ENCODE results near the gene CACNA1C.

The CACNA1C gene

GRCh38 chr12:2142068-2142467 lies 89.3 kb downstream of the CACNA1C start:
- DNase-seq: no peak

DNA sequence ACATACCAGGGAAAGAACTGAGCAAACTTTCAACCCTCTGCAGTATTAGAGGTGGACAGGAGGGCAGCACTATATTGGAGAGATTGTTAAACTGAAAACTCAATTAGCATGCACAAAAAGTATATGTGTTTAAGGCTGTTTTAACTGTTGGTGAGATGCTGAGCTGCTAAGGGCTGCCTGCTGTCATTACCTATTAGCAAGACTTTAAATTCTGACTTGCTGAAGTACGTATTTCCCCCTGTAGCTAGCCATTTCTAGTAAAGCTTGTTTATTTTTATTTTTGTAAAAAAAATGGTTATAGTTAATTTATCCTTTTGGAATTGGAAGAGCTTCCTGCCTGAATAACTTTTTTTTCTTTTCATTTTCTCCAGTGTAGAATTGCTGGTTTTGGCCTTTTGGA lies 92.2 kb downstream of the CACNA1C start:
- no peak for DNase-seq

DNA sequence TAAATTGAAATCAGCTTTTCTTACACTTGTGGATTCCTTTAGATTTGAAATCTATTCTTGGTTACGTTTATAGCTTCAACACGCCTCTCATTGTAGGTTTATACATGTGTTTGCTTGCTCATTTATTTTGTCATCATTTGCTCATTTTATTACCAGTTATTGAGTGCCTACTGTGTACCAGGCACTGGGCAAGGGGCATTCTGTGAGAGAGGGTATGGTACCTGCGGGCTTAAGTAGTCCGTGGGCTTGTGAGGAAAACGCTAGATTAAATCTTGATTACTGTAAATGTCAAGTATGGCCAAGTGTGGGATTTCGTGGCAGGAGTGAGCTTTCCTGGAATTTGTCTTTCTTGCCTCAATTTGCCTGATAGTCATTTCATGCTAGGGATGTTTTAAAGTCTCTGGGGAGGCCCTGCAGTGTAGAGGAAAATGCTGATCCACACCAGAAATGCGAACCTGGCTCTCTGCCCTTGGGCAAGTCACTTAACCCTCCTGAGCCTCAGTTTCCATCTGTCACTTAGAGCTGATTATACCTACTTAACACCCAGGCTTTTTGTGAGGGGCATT lies 92.7 kb downstream of the CACNA1C start:
- no peak for DNase-seq

- no peak for DNase-seq
Measured at GRCh38 chr12:2147335-2147734, 94.5 kb downstream of the CACNA1C start.

GRCh38 chr12:2149091-2149490 lies 96.3 kb downstream of the CACNA1C start:
- DNase-seq: no peak

GRCh38 chr12:2150833-2151232 lies 98.0 kb downstream of the CACNA1C start:
- no peak for DNase-seq

DNA sequence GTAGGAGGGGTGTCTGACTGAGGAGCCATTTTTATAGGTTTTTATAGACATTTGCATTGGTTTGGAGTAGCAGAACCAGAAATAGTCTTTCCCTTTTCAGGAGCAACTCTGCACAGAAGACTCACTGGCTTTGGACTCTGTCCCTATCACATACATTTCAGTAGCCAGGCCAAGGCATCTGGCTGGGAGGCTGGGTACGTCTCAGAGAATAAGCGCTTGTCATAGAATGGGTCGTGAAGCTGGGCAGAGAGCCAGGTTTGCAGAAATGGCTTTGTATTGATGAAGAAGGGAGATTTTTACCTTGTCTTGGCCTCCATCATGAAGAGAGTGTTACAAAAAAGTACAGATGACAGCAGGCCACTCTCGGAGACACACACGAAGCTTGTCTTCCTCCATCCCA lies 98.6 kb downstream of the CACNA1C start:
- no peak for DNase-seq

GRCh38 chr12:2152134-2152533 lies 99.3 kb downstream of the CACNA1C start:
- no peak for DNase-seq

DNA sequence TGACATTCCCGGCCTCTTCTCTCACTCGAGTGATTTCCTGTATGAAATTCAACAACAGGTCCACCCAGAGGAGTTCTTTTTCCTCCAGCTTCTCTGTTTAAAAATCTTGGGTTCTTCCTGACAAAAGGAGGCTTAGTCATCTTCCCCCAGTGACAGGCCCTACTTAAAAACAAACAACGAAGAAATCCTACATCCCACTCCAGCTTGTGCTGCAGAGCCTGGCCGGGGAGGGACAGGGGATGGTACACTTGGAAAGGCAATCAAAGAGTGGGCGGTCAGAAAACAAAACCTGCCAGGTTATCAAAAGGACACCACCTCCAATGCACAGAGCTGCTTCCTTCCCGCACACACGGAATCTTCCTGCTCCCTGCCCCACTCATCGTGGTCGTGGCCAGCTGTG lies 101.3 kb downstream of the CACNA1C start:
- no peak for DNase-seq

GRCh38 chr12:2154521-2154920 lies 101.7 kb downstream of the CACNA1C start:
- no peak for DNase-seq

- DNase-seq: no peak
Measured at GRCh38 chr12:2156333-2156732, 103.5 kb downstream of the CACNA1C start.

GRCh38 chr12:2160043-2160442 lies 107.3 kb downstream of the CACNA1C start:
- DNase-seq: no peak

DNA sequence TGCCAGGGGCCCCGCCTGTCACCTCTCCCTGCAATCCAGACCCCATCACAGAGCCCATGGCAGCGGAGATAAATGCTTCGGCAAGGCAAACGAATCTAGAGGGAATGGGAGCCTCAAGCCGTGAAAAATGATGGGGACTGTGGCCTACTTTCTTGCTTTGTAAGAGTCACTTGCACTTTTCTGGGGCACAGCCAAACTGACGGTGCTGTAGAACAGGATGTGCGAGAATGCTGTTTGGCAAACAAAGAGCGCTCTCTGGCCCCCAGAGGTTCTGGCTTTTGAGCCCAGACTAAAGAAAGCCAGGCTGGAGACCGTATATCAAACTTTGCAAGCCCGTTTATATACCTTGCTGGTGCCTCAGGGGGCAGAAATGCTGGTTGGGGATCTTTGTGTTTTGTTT lies 108.7 kb downstream of the CACNA1C start:
- DNase-seq: no peak

DNA sequence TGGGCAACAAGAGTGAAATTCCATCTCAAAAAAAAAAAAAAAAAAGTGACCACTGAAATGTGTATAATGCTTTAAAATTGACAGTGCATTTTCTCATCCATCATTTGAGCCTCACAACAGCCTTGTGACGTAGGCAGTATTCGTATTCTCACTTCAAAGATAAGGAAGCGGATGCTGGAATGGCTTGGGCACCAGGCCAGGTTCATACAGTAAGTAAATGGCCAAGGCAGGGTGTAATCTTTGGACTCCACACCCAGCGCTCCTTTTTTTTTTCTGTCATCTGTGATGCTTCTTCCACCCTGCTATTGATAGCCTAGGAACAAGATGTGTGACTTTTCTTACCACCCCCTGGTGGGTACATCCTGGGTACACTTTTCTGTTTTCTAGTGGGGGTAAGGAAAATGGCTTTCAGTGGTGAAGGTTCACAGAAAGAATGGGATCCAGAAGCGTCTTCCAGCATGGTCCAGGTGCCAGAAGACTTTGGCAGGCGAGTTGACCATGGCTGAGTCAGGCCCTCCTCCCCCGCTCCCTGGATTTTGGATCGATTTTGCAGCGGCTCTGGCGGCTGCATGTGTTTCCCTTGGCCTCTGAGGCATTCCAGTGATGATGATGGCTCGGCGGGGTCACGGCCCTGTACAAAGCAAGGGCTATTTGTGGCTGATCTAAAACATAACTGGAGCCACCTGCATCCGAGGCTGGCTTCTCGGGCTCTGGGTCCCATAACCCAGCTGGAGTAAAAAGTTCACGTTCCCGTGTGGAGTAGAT lies 110.6 kb downstream of the CACNA1C start:
- no peak for DNase-seq

GRCh38 chr12:2165021-2165420 lies 112.2 kb downstream of the CACNA1C start:
- no peak for DNase-seq

GRCh38 chr12:2165927-2166326 lies 113.1 kb downstream of the CACNA1C start:
- no peak for DNase-seq

- no peak for DNase-seq
Measured at GRCh38 chr12:2166696-2167095, 113.9 kb downstream of the CACNA1C start.

- no peak for DNase-seq
Measured at GRCh38 chr12:2167231-2167630, 114.4 kb downstream of the CACNA1C start.

- no peak for DNase-seq
Measured at GRCh38 chr12:2168808-2169207, 116.0 kb downstream of the CACNA1C start.

- no peak for DNase-seq
Measured at GRCh38 chr12:2169489-2169888, 116.7 kb downstream of the CACNA1C start.

DNA sequence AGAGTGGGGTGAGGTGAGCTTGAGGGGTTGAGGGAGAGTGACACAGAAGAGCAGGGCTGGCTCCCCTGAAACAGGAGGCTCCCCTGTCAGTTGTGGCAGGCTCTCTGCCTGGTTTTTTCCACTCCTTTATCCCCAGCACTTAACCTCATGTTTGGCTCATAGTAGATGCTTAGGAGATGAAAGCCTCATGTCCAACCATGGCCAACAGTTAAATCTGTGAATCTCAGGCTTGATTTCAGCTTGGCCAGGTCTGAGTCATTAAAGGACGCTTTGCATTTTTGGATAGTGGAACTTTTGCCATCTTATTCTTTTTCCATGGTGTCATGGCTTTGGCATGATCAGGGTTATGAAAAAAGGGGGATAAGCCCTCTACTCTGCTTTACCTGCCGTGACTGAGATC lies 117.2 kb downstream of the CACNA1C start:
- DNase-seq: no peak

- DNase-seq: no peak
Measured at GRCh38 chr12:2170376-2170775, 117.6 kb downstream of the CACNA1C start.

GRCh38 chr12:2171672-2172426 lies 119.1 kb downstream of the CACNA1C start:
- no peak for DNase-seq
